Muscle layer of colon (tissue), 2 donors: ENCODE data around the gene MUC13.

ENCODE experiments used
- H3K27ac ChIP-seq: one replicate; pipeline ENCODE4 v1.7.0; 2013; ENCODE audit warnings: low read depth, mild to moderate bottlenecking, low read length, moderate library complexity
- H3K27me3 ChIP-seq, 2 donors: one replicate each; pipeline ENCODE4 v1.7.0; 2013; ENCODE audit warnings: low read length in 2 of 2, mild to moderate bottlenecking in 2 of 2; ENCODE audit not compliant: insufficient read depth in 2 of 2, control insufficient read depth in 1 of 2
- H3K36me3 ChIP-seq: one replicate; pipeline ENCODE4 v1.7.0; 2013; ENCODE audit warnings: mild to moderate bottlenecking, low read length; ENCODE audit not compliant: insufficient read depth
- H3K4me1 ChIP-seq: one replicate; pipeline ENCODE4 v1.7.0; 2013; ENCODE audit warnings: mild to moderate bottlenecking, low read length; ENCODE audit not compliant: insufficient read depth
- H3K4me3 ChIP-seq, 2 donors: one replicate each; pipeline ENCODE4 v1.7.0; 2013; ENCODE audit warnings: low read length in 2 of 2, low read depth in 1 of 2, mild to moderate bottlenecking in 1 of 2, moderate library complexity in 1 of 2
- H3K9ac ChIP-seq: one replicate; pipeline ENCODE4 v1.7.0; 2013; ENCODE audit warnings: low read length
- H3K9me3 ChIP-seq: one replicate; pipeline ENCODE4 v1.7.0; 2013; ENCODE audit warnings: mild to moderate bottlenecking, low read length
- donor health status: abdominal sarcoma.
- donor health status: Adenocarcinoma of cecum.

MUC13 gene

DNA sequence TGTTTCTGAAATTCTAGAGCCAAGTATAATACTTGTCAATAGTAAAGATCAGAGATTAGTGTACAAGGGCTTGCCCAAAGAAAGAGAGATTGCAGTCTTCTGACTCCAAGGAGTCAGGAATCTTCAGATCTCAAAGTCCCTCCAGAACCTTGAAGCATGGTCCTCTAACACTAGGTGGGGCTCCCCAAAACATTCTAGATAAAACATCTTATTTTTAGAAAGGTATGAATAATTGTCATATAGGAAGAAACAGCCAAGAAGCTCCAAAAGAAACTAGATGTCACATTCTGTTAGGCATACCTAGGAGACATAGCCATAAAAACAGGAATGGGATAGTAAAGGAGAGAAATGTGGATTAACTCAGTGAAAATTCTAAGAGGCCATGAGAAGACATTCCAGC, 10.7 kb downstream of the MUC13 start:
- Histone ChIP-seq H3K27ac (no peak overlapping the region), H3K4me3 (no peak overlapping the region), H3K4me1 (no peaks in the 10 kb centered on the region), H3K9me3 (no peaks in the 10 kb centered on the region), H3K36me3 (no peaks in the 10 kb centered on the region), H3K27me3 (no peaks in the 10 kb centered on the region), H3K9ac (no peak overlapping the region)

DNA sequence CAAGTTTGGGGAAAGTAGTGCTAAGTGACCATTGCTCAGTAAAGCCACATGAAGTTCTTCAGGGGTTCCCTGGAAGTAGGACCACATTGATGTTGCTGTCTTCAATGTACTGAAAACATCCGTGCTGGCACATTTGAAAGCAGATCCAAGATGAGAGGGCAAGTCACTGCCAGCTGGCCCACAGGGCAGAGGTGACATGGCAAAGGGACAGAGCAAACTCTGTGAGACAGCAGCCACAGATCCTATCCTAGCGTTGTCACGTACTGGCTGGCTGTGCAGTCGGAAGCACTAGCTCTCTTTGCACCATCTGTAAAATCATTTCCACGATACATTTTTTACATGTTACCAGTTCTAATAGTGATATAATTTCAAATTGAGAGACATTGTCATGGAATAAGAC, 13.8 kb downstream of the MUC13 start:
- no peak overlapping the region for H3K9ac ChIP-seq
- no peaks in the 10 kb centered on the region for H3K36me3 ChIP-seq
- H3K27me3 ChIP-seq: no peaks in the 10 kb centered on the region
- no peaks in the 10 kb centered on the region for H3K4me1 ChIP-seq
- no peak overlapping the region for H3K4me3 ChIP-seq
- H3K27ac ChIP-seq: no peak overlapping the region
- H3K9me3 ChIP-seq: no peaks in the 10 kb centered on the region

DNA sequence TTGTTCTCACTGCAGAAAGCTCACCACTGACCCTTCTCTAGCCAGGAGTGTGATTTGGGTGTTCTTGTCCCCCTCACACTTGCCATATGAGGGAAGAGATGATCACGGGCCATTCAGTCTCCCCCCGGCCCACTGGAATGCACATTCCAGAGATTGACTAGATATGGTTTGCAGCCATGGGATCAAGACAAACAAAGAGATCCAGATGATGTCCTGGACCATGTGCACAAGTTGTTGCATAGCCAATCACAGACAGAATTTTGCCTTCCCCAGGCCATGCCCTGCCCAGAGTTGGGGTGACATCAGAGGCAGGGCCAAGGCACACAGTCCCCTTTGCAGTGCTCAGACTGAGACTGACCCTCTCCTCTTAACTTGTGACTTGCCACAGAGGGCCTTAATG, 14.8 kb downstream of the MUC13 start:
- no peak overlapping the region for H3K4me3 ChIP-seq
- no peaks in the 10 kb centered on the region for H3K36me3 ChIP-seq
- no peak overlapping the region for H3K27ac ChIP-seq
- H3K27me3 ChIP-seq: no peaks in the 10 kb centered on the region
- no peaks in the 10 kb centered on the region for H3K9me3 ChIP-seq
- H3K4me1 ChIP-seq: no peaks in the 10 kb centered on the region
- H3K9ac ChIP-seq: no peak overlapping the region

DNA sequence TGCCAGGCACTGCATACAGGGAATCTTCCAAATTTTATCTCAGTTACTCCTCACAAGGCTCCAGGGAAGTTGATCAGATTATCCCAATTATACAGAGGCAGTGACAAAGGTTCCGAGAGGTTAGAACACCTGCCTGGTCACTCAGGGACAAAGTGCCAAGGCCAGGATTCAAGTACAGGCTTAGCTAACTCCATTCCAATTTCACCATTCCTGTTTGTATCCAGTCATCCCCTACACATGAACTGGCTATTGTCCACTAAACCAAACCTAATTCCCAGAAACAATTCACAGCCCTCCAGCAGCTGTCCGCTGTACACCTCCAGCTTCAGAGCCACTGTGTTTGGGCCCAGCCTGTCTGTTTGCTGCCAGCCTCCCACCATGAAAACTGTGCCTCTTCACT, 16.0 kb downstream of the MUC13 start:
- H3K4me1 ChIP-seq: no peaks in the 10 kb centered on the region
- no peak overlapping the region for H3K9ac ChIP-seq
- no peak overlapping the region for H3K4me3 ChIP-seq
- no peaks in the 10 kb centered on the region for H3K36me3 ChIP-seq
- H3K9me3 ChIP-seq: no peaks in the 10 kb centered on the region
- H3K27ac ChIP-seq: no peak overlapping the region
- no peaks in the 10 kb centered on the region for H3K27me3 ChIP-seq

DNA sequence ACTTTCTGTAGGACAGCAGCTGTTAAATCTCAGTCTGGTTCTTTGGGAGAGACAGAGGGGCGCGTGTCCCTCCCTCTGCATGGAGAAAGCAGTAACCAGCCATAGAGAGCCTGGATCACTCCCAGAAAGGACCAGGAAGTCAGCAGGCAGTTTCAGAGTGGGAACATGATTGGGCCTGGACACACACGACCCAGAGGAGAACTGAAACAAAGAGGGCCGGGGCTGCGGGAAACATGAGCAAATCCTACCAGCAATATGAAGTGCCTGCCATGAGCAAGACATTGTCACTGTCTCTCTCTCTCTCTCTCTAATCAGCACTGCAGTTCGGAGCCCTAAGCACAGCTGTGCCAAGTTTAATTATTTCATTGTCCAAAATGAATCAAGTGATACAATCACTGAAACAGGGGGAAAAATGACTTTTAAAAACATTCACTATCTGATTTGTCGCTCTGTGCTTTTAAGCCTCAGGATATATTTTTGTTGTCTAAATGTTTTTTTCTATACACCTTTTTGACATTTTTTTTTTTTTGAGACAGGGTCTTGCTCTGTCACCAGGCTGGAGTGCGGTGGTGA, 17.6 kb downstream of the MUC13 start:
- no peaks in the 10 kb centered on the region for H3K9me3 ChIP-seq
- no peak overlapping the region for H3K4me3 ChIP-seq
- no peaks in the 10 kb centered on the region for H3K27me3 ChIP-seq
- no peaks in the 10 kb centered on the region for H3K36me3 ChIP-seq
- H3K9ac ChIP-seq: no peak overlapping the region
- H3K27ac ChIP-seq: no peak overlapping the region
- H3K4me1 ChIP-seq: no peaks in the 10 kb centered on the region

DNA sequence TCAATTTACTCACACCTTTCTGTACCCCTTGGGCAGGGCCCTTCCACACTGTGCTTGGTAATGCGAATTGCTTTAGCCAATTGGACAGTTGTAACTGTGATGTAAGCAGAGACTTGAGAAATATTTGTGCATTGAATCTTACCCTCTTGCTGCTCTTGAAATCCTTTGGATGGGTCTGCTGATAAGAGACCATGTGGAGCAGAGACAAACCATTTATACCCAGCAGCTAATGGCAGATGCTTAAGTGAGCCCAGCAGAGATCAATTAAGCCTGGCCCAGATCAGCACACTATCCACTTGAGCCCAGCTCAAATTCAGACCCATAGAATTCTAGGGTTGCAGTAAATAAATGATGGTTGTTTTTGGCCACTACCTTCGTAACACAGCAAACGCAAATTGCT, 19.3 kb downstream of the MUC13 start:
- no peak overlapping the region for H3K9ac ChIP-seq
- no peaks in the 10 kb centered on the region for H3K4me1 ChIP-seq
- H3K9me3 ChIP-seq: no peaks in the 10 kb centered on the region
- H3K27me3 ChIP-seq: no peaks in the 10 kb centered on the region
- no peak overlapping the region for H3K4me3 ChIP-seq
- no peaks in the 10 kb centered on the region for H3K36me3 ChIP-seq
- H3K27ac ChIP-seq: no peak overlapping the region

DNA sequence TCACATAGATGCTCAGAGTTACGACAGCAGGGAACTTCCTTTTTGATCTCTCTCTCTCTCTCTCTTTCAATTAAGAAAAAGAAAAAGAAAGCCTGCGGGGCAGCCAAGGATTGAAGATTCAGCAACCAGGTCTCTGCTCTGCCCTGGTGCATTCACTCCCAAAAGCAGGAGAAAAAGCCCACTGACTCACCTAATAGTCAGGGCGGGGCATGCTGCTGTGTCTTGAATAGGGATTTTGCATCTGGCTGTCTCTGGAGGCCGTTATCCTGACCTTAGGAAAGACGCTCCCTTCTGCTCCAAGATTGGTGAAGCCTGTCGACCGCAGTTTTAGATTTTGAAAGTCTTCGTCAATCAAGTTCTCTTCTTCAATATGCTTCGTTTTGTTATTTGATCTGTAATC, 26.6 kb downstream of the MUC13 start:
- H3K9ac ChIP-seq: no peak overlapping the region
- H3K27me3 ChIP-seq: no peaks in the 10 kb centered on the region
- H3K36me3 ChIP-seq: no peaks in the 10 kb centered on the region
- H3K27ac ChIP-seq: no peak overlapping the region
- H3K4me1 ChIP-seq: no peaks in the 10 kb centered on the region
- no peaks in the 10 kb centered on the region for H3K9me3 ChIP-seq
- H3K4me3 ChIP-seq: no peak overlapping the region

DNA sequence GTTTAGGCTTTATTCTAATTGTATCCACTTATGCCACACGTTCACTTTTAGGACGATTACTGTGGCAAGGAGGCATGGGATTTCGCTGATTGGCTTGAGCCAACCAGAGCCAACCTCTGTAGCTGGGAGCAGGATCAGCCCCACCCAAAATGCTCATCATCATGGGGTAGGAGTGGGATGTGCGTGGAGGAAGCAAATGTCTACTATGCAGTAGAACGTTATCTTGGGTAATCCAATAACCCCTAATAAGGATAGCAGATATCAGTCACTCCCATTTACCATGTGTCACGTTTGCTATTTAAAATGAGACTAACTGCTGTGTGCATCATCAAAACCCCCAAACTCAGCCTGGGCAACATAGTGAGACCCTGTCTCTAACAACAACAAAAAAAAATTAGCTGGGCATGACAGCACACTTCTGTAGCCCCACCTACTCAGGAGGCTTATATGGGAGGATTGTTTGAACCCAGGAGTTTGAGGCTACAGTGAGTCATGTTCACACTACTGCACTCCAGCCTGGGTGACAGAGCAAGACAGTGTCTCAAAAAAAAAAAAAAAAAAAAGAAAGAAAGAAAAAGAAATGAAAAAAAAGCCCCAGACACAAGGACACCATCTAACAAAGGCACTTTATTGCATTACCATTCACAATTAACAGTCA, 29.6 kb downstream of the MUC13 start:
- Histone ChIP-seq H3K27me3 (no peaks in the 10 kb centered on the region), H3K36me3 (no peaks in the 10 kb centered on the region), H3K9ac (no peak overlapping the region), H3K27ac (no peak overlapping the region), H3K9me3 (no peaks in the 10 kb centered on the region), H3K4me3 (no peak overlapping the region), H3K4me1 (peaks cover 7% of the 10 kb centered on the region)

DNA sequence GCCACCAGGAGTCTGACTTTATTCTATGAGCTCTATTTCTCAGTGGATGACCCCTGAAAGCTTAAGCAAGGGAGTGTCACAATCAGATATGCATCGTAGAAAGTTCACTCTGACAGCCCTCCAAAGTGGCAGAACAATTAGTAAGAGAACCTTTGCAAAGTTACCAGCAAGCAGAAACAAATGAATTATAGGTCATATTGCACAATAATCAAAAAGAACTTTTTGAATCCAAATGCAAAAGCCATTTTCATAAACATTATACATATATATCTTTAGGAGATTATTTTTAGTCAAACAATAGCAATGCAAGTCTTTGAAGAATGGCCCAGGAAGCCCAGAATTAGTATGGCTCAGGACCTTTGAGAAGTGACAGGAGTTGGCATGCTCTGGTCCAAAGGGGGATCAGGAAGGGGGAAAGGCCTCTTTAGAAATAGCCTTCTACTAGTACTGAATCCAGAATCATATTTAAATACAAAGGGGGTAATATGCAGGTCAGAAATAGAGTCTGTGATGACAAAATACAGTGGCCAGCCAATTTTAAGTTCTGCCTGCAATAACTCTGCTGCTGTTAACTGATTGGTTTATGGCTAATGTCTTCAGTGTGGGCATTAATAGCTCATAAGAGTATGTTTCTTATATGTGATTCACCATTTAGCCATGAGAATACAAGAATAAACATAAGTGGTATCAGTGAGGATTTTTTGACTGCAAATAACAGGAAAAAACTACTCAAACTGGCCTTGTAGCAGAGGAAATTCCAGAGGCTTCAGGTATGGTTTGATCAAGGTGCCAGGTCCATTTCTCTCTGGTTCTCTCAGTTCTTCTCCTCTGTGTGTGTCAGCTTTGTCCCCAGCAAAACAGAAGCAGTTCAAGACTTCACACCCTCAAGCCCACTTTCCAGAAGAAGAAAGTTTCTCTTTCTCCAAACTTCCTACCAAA, 30.4 kb downstream of the MUC13 start:
- no peak overlapping the region for H3K4me3 ChIP-seq
- H3K4me1 ChIP-seq: peaks cover 10% of the 10 kb centered on the region
- no peak overlapping the region for H3K9ac ChIP-seq
- no peaks in the 10 kb centered on the region for H3K36me3 ChIP-seq
- no peaks in the 10 kb centered on the region for H3K27me3 ChIP-seq
- no peaks in the 10 kb centered on the region for H3K9me3 ChIP-seq
- no peak overlapping the region for H3K27ac ChIP-seq

DNA sequence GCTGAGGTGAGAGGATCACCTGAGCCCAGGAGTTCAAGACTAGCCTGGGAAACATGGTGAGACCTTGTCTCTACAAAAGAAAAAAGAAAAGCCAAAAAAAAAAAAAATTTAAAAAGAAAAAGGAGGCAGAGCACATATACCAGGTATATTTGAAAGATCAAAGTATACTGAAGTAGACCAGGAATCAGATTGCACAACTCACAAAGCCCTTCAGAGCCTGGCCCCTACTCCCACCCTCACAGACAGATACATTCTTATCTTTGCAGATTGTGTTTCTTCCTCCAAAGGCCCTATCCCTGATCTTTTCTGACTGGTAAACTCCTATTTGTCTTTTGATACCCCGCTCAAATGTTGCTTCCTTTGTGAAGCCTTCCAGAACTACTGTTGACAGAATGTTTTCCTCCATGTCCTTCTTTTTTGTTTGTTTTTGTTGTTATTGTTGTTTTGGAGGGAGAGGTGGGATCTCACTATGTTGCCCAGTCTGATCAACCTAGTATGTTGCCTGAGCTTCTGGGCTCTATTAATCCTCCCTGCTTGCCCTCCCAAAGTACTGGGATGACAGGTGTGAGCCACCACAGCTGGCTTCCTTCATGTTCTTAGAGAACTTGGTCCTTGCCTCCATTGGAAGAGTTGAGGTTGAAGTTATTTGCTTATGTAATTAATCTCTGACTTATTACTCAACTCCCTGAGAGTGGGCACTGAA, 37.6 kb downstream of the MUC13 start:
- no peak overlapping the region for H3K27ac ChIP-seq
- no peaks in the 10 kb centered on the region for H3K36me3 ChIP-seq
- H3K4me1 ChIP-seq: peaks cover 10% of the 10 kb centered on the region
- H3K4me3 ChIP-seq: no peak overlapping the region
- H3K9me3 ChIP-seq: no peaks in the 10 kb centered on the region
- H3K27me3 ChIP-seq: no peaks in the 10 kb centered on the region
- H3K9ac ChIP-seq: no peak overlapping the region

DNA sequence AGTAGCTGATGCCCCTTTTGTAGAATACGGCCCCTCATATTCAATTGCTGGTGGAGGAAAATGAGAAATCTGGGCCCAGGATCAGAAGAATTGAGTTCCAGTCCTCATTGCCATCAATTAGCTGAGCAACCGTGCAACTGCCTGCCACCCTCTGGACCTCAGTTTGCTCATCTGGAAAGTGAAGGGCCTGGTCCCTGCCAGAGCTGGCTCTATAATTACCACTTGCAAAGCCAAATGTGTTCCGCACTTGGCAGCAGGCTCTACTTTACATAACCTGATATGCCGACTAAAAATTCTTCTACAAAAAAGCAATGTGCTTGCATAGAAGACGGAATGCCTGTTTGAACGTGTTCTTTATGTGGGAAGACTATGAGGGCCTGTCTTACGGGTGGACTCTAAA, 38.8 kb downstream of the MUC13 start:
- no peaks in the 10 kb centered on the region for H3K9me3 ChIP-seq
- no peak overlapping the region for H3K4me3 ChIP-seq
- no peaks in the 10 kb centered on the region for H3K36me3 ChIP-seq
- H3K9ac ChIP-seq: no peak overlapping the region
- H3K27ac ChIP-seq: no peak overlapping the region
- H3K27me3 ChIP-seq: no peaks in the 10 kb centered on the region
- peaks cover 10% of the 10 kb centered on the region for H3K4me1 ChIP-seq
